HG03469 (cell line): ENCODE data around the gene SLC16A4.
"Not testable (repeated sequence)": the region's sequence is repeated elsewhere in the genome, so short reads cannot be mapped to it uniquely, and the experiment has no call there.

ENCODE experiments used
- ATAC-seq: cut with Tn5 transposase; IDR thresholded peaks from one replicate; pipeline ENCODE4 v1.9.1; 2021; ENCODE audit warnings: mild to moderate bottlenecking, moderate library complexity, moderate number of reproducible peaks; ENCODE audit not compliant: unreplicated experiment

Gene SLC16A4

DNA sequence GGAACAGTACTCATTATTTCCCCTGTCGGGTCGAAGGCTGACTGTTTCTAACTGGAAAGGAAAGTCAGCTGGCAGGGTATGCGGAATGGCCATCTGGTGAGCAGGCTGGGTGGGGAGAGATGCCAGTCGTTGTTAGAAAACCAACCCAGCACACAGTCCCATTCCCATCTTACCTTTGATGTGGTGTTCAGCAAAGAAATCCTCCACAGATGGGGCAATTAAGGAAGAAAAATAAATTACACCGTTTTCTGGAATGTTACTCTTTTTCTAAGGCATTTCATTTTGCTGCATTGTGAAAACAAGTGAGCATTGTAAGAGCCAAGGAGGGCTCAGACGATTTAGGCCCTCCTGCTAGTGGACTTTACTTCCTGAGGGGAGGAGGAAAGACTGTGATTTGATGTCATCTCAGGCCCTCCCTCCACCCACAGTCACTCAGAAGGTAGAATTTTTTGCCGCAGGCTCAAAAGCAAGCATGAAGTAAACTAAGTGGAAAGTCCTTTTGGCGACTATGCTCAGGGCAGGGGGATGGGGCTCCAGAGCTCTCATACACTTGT is at the start of gene SLC16A4:
SLC16A4 (minus strand) TSS at position 335 of the 554 bp plus-strand sequence. CDS start 1,703 bp downstream, outside the sequence.
- ATAC-seq = no peak

DNA sequence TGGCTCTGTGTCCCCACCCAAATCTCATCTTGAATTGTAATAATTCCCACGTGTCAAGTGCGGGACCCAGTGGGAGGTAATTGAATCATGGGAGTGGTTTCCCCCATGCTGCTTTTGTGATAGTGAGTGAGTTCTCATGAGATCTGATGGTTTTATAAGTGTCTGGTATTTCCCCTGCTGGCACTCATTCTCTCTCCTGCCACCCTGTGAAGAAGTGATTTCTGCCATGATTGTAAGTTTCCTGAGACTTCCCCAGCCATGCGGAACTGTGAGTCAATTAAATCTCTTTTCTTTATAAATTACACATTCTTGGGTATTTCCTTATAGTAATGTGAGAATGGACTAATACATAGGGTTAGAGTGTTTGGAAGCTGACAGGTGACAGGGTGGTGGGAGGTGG is 49.0 kb upstream of the SLC16A4 start:
- ATAC-seq = not testable (repeated sequence)

DNA sequence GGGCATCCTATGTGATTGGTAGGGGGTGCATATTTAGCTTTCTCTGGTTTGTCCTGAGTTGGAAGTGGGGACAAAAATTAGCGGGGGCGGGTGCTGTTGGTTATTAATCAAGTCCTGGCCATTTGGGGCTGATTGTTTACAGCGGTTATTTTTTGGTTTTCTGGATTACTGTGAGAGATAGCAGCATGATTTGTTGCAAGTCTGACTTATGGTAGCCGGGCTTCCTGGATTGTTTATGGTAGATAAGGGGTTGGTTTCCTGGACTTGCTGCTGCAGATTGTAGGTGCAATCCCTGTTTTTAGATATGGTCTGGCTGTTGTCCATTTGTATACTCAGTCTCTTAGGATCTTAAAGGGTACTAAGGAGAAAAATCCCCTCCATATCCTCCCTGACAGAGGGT is 48.1 kb upstream of the SLC16A4 start:
- no peak for ATAC-seq

DNA sequence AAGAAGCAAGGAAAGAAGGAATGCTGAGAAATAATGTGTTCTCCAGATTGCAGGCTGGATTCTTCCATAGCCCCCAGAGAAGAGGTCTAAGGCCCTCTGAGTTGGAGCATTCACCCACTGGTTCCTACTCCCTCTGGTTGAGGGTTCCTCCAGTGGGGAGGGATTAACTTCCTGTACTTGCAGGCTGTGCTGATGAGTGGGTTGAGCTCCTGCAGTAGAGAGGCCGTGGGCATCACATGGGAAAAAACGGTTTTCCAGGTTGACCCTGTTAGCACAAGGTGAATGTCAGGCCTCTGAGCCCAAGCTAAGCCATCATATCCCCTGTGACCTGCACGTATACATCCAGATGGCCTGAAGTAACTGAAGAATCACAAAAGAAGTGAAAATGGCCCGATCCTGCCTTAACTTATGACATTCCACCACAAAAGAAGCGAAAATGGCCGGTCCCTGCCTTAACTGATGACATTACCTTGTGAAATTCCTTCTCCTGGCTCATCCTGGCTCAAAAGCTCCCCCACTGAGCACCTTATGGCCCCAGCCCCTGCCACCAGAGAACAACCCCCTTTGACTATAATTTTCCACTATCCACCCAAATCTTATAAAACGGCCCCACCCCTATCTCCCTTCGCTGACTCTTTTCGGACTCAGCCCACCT is 46.9 kb upstream of the SLC16A4 start:
- not testable (repeated sequence) for ATAC-seq

DNA sequence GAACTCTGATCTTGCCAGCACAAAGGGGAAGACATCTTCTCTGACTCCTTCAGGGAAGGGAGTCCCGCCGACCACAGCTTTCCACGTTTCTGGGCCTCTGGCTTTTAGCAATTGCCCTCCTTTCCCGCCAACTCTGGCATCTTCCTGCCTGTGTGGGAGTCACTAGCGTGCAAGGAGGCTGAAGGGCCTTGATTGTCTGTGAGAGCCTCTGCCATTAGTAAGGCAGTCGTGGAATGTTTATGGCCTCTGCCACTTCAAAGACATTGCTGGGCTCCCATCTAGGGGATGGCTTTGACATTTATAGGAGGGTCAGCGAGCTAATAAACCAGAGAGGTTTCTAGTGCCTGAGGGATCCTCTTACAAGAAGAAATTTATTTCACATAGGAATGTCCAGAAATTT is 45.8 kb upstream of the SLC16A4 start:
- ATAC-seq = no peak

DNA sequence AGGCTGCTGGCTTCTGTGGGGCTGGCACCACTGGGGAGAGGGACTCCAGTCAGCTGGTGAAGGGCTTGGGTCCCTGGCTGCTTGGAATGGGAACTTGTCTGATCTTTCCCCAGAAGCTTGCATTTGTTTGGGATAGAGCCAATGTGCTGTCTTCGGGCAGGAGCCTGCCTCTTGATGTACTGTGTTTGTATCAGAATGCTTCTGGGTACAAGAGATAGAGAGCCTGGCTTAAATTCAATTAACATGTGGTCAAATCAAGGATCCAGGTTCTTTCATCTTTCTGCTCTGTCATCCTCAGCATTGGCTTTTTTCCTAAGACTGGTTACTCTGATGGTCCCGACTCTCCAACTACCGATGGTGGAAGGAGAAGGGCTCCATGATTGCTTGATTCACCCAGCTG is 44.1 kb upstream of the SLC16A4 start:
- no peak for ATAC-seq

DNA sequence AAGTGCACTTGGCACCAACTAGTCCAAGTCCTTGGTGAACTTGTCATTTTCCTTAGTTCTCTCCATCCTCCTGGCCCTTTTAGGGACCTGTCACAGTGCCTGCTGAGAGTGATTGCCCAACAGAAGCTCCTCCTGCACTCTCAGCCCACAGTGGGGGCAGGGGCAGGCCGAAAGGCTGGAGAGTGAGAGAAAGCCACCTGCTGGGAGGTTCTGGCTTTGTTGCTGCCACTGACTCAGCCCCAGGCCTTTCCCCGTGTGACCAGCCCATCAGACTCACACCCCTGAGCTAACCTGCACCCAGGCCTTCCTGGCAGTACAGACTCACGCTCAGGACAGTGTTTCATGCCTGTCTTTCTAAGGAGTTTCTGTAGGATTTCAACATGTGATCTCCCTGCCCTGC is 43.0 kb upstream of the SLC16A4 start:
- ATAC-seq = no peak

DNA sequence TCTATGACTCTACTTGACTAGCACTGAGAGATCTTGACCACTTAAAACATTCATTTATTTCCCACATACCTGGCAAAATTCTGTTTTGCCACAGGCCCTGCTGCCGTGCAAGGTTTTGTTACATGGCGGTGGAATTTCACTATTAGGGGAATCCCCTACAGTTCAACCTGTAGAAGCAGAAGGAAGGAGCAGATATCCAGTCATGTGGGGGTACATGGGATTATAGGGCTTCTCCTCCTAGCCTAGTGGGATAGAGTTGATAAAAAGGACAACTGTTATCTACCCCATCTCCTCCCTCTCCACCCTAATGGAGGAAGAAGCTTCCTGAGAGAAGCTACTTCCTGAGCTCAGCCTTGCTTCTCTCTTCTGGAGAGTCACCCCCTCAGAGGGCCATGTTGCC is 42.4 kb upstream of the SLC16A4 start:
- no peak for ATAC-seq

DNA sequence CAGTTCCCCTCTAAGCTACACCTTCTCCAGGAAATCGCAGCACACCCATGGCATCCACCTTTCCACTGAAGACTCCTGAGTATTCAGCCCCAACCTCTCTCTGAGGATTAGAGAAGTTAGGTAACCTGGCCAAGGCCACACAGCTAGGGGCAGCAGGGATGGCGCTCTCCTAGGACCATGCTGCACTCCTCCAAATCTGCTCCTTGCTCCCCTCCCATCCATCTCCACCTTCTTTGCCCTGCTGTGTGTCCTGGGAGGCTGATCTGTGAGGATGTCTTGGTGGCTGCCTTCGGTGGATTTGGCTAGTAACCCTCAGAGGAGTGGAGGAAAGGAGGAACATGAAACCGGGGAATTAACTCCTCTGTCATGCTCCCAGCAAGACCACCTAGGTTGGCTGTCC is 40.1 kb upstream of the SLC16A4 start:
- ATAC-seq = no peak

DNA sequence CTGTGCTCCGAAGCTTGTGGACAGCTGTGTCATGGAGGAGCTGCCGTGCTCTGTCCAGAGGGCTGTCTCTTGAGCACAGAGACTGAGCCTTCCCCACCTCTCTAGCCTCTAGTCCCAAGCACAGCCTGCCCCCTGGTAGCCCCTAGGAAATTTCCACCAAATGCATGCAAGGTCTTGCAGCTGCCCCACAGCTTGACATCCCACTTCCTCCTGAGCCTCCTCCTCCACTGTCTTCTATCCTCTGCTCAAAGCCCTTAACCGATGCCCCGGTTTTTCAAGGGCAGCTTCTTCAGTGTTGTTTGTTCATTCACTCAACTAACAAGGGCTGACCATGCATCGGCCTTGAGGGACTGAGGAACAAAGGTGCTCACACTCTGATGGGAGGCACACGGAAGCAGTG is 39.5 kb upstream of the SLC16A4 start:
- no peak for ATAC-seq

DNA sequence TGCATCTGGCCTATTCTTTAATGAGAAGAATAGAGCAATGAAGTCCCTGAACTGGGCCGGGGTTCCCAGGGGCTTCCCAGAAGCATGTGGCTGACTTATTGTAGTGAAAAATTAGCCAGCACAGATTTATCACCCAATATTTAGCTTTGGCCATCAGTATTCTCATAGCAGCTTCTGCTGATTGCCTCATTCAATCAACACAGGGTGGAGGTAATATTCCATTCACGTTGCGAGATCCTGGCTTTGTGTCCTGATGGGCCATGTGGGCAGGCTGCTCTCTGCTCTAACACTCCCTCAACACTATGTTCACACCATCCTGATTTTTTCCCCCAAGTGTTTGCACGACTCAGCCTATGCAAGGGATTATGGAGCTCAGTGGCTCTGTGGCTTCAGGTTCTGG is 38.1 kb upstream of the SLC16A4 start:
- ATAC-seq = no peak

DNA sequence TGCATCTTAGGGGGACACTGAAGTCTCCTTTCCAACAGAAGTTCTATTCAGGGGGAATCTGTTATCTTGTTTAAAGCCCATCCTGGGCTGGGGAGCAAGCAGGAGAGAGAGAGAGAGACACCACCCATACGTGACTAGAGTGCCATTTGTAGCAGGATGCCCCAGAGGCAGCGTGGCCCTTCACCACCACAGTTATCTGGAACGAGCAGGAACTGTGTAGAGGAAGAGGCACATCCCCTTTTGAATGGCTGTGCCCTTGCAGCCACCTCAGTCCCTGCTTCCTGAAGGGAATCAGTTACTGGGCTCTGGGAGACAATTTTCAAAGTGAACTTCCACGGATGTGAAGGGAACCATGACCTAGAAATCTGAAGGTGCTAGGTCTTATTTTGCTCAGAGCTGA is 36.0 kb upstream of the SLC16A4 start:
- ATAC-seq = no peak

DNA sequence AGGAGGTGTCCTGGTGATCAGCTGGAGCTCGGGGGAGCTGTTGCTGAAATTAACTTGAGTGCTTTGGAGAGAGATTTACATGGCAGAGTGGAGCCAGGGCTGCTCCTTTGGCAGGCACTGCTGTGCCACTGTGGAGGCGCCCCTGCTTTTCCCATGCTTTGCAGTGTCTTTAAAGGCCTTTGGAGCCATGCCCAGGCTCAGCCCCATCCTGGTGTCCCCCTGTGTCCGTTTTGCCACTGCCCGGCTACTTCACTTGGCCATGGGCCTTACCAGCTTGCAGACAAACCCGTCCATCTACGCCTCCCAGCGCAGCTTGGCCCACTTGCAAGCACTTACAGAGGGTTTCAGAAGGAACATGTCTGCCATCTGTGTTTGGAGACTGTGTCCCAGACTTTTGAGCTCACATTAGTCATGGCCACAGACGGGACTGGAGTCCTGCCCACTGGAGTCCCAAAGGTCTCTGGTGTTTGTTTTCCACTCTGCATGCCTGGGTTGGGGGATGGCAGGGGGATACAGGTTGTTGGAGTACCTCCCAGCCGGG is 34.9 kb upstream of the SLC16A4 start:
- no peak for ATAC-seq

DNA sequence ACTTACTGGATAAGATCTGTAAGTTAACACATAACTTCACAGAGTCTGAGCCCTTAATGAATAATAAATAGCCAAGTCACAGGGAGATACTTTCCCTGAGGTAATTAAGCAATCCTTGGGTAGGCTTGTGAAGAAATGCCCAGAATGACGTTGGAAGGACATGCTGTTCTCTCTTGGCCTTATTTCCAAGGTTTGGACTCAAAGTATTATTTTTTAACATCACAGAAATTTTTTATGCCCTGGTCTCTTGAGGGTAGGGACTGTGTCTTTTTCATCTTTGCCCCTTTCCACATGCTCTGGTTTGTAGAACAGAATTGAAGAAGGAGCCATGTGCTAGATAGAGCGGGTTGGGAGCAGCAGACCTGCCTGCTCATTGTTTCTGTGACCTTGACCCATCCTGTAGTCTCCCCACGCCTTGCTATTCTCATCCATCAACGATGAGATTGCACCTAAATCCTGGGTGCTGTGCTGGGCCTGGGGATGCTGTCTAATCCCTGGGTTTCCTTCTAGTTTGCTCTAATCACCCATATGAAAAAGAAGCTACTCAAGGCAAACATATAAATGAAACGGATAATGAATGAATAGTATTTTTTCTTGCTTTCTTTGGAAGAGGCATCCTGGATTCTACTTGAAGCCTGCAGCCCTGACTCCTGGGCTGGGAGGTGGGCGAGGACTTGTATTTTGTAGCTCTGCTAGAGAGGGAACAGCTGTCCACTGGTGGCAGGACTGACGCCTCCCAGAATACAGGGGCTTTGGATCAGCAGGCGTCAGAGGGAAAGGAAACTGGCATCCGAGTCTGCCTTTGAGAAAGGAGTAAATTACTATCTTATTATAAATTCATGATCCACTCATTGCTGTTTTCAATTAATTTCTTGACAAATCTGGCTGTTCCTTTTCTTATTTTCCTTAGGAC is 34.1 kb upstream of the SLC16A4 start:
- no peak for ATAC-seq

DNA sequence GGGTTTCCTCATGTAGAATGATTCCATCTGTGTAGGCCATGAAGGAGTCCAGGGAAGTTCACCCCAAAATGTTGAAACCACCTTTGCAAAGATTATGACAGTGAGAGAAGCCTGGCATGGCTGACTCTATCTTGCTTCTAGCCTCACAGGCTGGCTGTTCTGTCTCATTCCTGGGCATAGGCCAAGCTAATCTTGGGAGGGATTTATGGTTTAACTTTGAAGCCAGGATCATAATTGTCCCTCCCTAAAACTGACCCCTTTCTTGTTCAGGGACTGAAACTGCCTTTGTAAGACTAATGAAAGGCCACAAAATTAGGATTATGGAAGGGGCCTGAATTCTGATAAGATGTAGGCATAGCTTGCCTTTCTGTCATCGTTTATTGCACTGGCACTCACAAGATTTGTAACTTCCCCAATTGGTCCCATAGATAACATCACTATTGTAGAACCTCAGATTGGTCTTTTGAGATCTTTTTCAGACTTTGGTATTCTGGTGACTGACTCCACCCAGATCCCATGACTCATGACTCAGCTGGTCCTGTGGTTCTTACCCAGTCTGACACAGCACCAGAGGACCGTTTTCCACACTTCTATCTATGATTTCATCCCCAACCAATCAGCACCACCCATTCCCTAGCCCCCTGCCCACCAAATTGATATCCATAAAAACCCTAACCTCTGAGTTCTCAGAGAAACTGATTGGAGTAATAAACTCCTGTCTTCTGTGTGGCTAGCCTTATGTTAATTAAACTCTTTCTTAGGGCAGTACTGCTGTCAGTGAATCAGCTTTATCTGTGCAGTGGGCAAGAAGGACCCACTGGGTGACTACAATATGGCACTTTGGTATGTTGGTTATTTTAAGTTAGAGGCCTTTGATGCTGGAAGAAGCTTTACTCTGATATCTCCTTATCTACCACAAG is 30.3 kb upstream of the SLC16A4 start:
- ATAC-seq = no peak

DNA sequence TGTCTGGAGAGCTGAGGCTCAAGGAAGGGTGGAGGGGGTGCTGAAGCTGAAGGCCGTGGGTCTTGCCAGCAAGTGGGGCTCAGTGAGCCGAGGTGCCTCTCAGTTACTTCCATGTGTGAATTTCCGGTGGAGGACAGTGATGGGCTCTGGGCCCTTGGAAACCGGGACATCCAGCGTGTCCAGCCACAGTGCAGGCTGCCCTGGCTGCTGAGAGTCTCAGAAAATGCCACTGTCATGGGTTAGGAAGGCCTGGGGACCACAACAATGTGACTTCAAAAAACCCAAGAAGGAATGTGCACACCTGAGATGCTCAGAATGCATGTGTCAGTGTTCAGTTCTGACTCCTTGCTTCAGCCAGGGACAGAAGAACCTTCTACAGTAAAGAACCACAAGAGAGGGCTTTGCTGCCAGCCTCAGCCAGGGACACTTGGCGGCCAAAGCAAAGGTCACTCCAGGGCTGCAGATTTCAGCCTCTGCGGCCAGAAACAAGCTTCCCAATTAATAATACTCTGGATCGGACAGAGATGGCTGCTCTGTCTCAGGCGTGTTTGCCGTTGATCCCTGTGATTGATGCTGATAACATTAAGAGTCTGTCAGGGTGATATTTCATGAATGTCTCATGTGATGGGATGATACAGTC is 29.3 kb upstream of the SLC16A4 start:
- no peak for ATAC-seq

DNA sequence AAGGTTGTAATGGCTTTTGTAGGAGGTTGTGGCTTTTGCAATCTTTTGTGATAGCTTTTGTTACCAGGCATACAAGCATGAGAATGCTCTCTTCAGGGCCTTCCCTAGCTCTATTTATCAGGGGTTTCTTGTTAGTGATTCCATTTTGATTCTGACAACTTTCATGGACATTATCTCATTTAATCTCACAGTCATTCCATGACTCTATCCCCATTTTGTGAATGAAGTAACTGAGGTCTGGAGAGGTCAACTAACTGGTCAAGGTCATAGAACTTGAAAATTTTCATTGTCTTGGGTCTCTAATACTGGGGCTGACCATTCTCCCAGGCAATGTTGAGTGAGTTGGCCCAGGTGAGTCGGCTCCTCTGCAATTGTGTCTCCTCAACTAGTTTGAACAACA is 27.9 kb upstream of the SLC16A4 start:
- ATAC-seq = no peak

DNA sequence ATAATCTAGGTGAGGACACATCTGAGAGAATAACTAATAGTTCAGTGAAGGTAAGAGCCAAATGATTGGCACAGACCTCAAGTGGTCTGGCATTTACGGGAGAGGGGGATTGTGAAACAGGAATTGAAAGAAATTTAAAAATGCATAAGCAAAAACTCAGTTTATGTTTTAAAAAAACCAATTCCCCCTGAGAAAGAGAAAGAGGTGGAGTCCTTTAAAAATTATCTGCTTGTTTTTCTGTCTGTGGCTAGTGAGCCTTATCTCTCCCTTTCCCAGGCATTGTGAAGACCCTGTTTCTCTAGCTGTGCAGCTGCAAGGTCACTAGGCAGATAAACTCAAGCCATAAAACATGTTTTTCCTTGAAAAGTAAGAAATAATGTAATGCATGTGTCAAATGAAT is 22.2 kb upstream of the SLC16A4 start:
- ATAC-seq = not testable (repeated sequence)

DNA sequence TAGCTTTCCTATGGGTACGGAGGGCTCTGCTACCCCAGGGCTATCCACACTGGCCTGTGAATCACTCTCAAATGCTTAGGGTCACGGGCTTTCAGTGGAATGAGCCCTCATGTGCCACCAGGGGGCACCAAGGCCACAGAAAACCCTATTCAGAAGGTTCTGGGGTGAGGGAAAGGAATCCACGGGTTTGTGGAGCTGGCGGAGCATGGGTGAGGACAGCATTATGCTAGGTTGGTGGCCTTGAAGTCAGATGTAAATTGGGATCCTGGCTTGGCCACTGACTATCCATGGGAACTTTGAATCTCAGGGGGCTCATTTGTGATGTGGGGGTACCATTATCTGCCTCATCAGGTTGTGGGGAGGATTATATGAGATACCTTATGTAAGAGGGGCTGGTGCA is 21.8 kb upstream of the SLC16A4 start:
- no peak for ATAC-seq

DNA sequence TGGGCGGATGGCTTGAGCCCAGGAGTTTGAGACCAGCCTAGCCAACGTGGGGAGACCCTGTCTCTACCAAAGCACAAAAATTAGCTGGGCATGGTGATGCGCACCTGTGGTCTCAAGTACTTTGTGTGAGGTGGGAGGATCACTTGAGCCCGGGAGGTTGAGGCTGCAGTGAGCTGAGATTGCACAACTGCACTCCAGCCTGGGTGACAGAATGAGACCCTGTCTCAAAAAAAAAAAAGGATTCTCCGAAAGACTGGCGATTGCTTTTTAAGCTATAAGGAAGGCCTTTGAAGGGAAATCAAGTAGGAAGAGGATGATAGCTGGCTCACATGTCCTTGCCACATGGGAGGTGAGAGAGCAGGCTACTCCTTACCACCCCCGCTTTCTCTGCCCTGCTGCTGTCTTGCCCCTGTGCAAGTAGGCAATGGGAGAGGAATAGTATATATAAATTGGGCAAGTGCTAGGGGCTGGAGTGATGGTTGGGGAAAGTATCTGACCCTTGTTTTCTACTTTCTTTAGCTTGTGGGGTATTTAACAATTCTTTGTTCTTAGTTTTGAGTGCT is 20.4 kb upstream of the SLC16A4 start:
- ATAC-seq = no peak
